ENCODE results near the gene TXNL4B.
"Not testable (repeated sequence)": the region's sequence is repeated elsewhere in the genome, so short reads cannot be mapped to it uniquely, and the experiment has no call there.

The TXNL4B gene

GRCh38 chr16:72083778-72084404, 9.5 kb downstream of the TXNL4B start:
- H3K9me3 Mint-ChIP-seq: no peaks in the 10 kb centered on the region
- ATAC-seq (replicated peaks; ENCODE audit: extremely low read depth, poor library complexity, severe bottlenecking) (no peak), DNase-seq (ENCODE audit: low spot score in 2 of 2) (no peak)
- no peaks in the 10 kb centered on the region for H3K4me1 Mint-ChIP-seq
- H3K4me3 Mint-ChIP-seq: no peak overlapping the region
- H3K27ac Mint-ChIP-seq (ENCODE audit: low read depth): no peak overlapping the region
- no peaks in the 10 kb centered on the region for H3K27me3 Mint-ChIP-seq
- peaks cover 12% of the 10 kb centered on the region for H3K36me3 Mint-ChIP-seq (ENCODE audit: insufficient read depth)

- H3K4me1 Mint-ChIP-seq; H3K27me3 Mint-ChIP-seq; ATAC-seq (replicated peaks; ENCODE audit: extremely low read depth, poor library complexity, severe bottlenecking); H3K36me3 Mint-ChIP-seq (ENCODE audit: insufficient read depth); DNase-seq (ENCODE audit: low spot score in 2 of 2); H3K27ac Mint-ChIP-seq (ENCODE audit: low read depth); H3K4me3 Mint-ChIP-seq; H3K9me3 Mint-ChIP-seq: not testable (repeated sequence)
Observed at GRCh38 chr16:72076991-72077706, 16.3 kb downstream of the TXNL4B start.

- not testable (repeated sequence) for ATAC-seq (replicated peaks; ENCODE audit: extremely low read depth, poor library complexity, severe bottlenecking); H3K36me3 Mint-ChIP-seq (ENCODE audit: insufficient read depth); H3K9me3 Mint-ChIP-seq; H3K27me3 Mint-ChIP-seq; H3K4me3 Mint-ChIP-seq; H3K27ac Mint-ChIP-seq (ENCODE audit: low read depth); H3K4me1 Mint-ChIP-seq; DNase-seq (ENCODE audit: low spot score in 2 of 2)
Observed at GRCh38 chr16:72075067-72075466, 18.4 kb downstream of the TXNL4B start.

- H3K4me3 Mint-ChIP-seq: no peak overlapping the region
- no peak overlapping the region for H3K27ac Mint-ChIP-seq (ENCODE audit: low read depth)
- H3K9me3 Mint-ChIP-seq: no peaks in the 10 kb centered on the region
- H3K4me1 Mint-ChIP-seq: no peaks in the 10 kb centered on the region
- H3K27me3 Mint-ChIP-seq: no peaks in the 10 kb centered on the region
- ATAC-seq (replicated peaks; ENCODE audit: extremely low read depth, poor library complexity, severe bottlenecking): no peak
- no peak for DNase-seq (ENCODE audit: low spot score in 2 of 2)
- H3K36me3 Mint-ChIP-seq (ENCODE audit: insufficient read depth): no peaks in the 10 kb centered on the region
Observed at GRCh38 chr16:72073560-72074230, 19.7 kb downstream of the TXNL4B start.

- H3K27me3 Mint-ChIP-seq: no peaks in the 10 kb centered on the region
- no peak overlapping the region for H3K27ac Mint-ChIP-seq (ENCODE audit: low read depth)
- H3K4me3 Mint-ChIP-seq: no peak overlapping the region
- no peaks in the 10 kb centered on the region for H3K4me1 Mint-ChIP-seq
- ATAC-seq (replicated peaks; ENCODE audit: extremely low read depth, poor library complexity, severe bottlenecking) (no peak), DNase-seq (ENCODE audit: low spot score in 2 of 2) (no peak)
- no peaks in the 10 kb centered on the region for H3K9me3 Mint-ChIP-seq
- no peaks in the 10 kb centered on the region for H3K36me3 Mint-ChIP-seq (ENCODE audit: insufficient read depth)
Observed at GRCh38 chr16:72072514-72073342, 20.7 kb downstream of the TXNL4B start.

GRCh38 chr16:72068930-72069329, 24.5 kb downstream of the TXNL4B start:
- Mint-ChIP-seq H3K4me3 (no peak overlapping the region), H3K36me3 (ENCODE audit: insufficient read depth) (no peaks in the 10 kb centered on the region), H3K27me3 (no peaks in the 10 kb centered on the region), H3K9me3 (no peaks in the 10 kb centered on the region), H3K4me1 (no peaks in the 10 kb centered on the region), H3K27ac (ENCODE audit: low read depth) (no peak overlapping the region)
- no peak for ATAC-seq (replicated peaks; ENCODE audit: extremely low read depth, poor library complexity, severe bottlenecking)
- DNase-seq (ENCODE audit: low spot score in 2 of 2): no peak

- no peak overlapping the region for H3K27ac Mint-ChIP-seq (ENCODE audit: low read depth)
- peaks cover 2% of the 10 kb centered on the region for H3K36me3 Mint-ChIP-seq (ENCODE audit: insufficient read depth)
- DNase-seq (ENCODE audit: low spot score in 2 of 2): no peak
- no peaks in the 10 kb centered on the region for H3K9me3 Mint-ChIP-seq
- H3K4me1 Mint-ChIP-seq: no peaks in the 10 kb centered on the region
- no peak for ATAC-seq (replicated peaks; ENCODE audit: extremely low read depth, poor library complexity, severe bottlenecking)
- no peaks in the 10 kb centered on the region for H3K27me3 Mint-ChIP-seq
- H3K4me3 Mint-ChIP-seq: no peak overlapping the region
Observed at GRCh38 chr16:72066747-72067146, 26.7 kb downstream of the TXNL4B start.

- Mint-ChIP-seq H3K4me1 (no peaks in the 10 kb centered on the region), H3K9me3 (no peaks in the 10 kb centered on the region), H3K4me3 (no peak overlapping the region), H3K27me3 (no peaks in the 10 kb centered on the region), H3K36me3 (ENCODE audit: insufficient read depth) (peaks cover 2% of the 10 kb centered on the region), H3K27ac (ENCODE audit: low read depth) (no peak overlapping the region)
- DNase-seq (ENCODE audit: low spot score in 2 of 2): no peak
- ATAC-seq (replicated peaks; ENCODE audit: extremely low read depth, poor library complexity, severe bottlenecking): no peak
Observed at GRCh38 chr16:72064361-72064894, 29.0 kb downstream of the TXNL4B start.

- DNase-seq (ENCODE audit: low spot score in 2 of 2): no peak
- Mint-ChIP-seq H3K9me3 (no peaks in the 10 kb centered on the region), H3K4me1 (no peaks in the 10 kb centered on the region)
Observed at GRCh38 chr16:72061564-72061963, 31.9 kb downstream of the TXNL4B start.

GRCh38 chr16:72060405-72060804, 33.0 kb downstream of the TXNL4B start:
- no peaks in the 10 kb centered on the region for H3K4me1 Mint-ChIP-seq
- ATAC-seq (replicated peaks; ENCODE audit: extremely low read depth, poor library complexity, severe bottlenecking) (no peak), DNase-seq (ENCODE audit: low spot score in 2 of 2) (no peak)
- no peak overlapping the region for H3K27ac Mint-ChIP-seq (ENCODE audit: low read depth)
- H3K9me3 Mint-ChIP-seq: no peaks in the 10 kb centered on the region
- no peak overlapping the region for H3K4me3 Mint-ChIP-seq
- peaks cover 2% of the 10 kb centered on the region for H3K36me3 Mint-ChIP-seq (ENCODE audit: insufficient read depth)
- H3K27me3 Mint-ChIP-seq: no peaks in the 10 kb centered on the region

More at GRCh38 chr16:72061564-72061963, 31.9 kb downstream of the TXNL4B start:
- Mint-ChIP-seq H3K27me3 (no peaks in the 10 kb centered on the region), H3K4me3 (no peak overlapping the region), H3K36me3 (ENCODE audit: insufficient read depth) (peaks cover 2% of the 10 kb centered on the region), H3K27ac (ENCODE audit: low read depth) (no peak overlapping the region)
- ATAC-seq (replicated peaks; ENCODE audit: extremely low read depth, poor library complexity, severe bottlenecking): no peak

- not testable (repeated sequence) for H3K4me3 Mint-ChIP-seq; H3K4me1 Mint-ChIP-seq; H3K9me3 Mint-ChIP-seq; DNase-seq (ENCODE audit: low spot score in 2 of 2); H3K36me3 Mint-ChIP-seq (ENCODE audit: insufficient read depth); H3K27me3 Mint-ChIP-seq; ATAC-seq (replicated peaks; ENCODE audit: extremely low read depth, poor library complexity, severe bottlenecking); H3K27ac Mint-ChIP-seq (ENCODE audit: low read depth)
Observed at GRCh38 chr16:72059060-72059459, 34.4 kb downstream of the TXNL4B start.

GRCh38 chr16:72057313-72057712, 36.1 kb downstream of the TXNL4B start:
- not testable (repeated sequence) for H3K27ac Mint-ChIP-seq (ENCODE audit: low read depth); H3K4me3 Mint-ChIP-seq; DNase-seq (ENCODE audit: low spot score in 2 of 2); H3K4me1 Mint-ChIP-seq; H3K27me3 Mint-ChIP-seq; ATAC-seq (replicated peaks; ENCODE audit: extremely low read depth, poor library complexity, severe bottlenecking); H3K9me3 Mint-ChIP-seq; H3K36me3 Mint-ChIP-seq (ENCODE audit: insufficient read depth)
